ENCODE data around the gene VPS13D. TPM values are rescaled to one million over a fixed set of nuclear protein-coding genes. Genes with fewer than 3 reads are reported as not detected.

Gene VPS13D
- polyA plus RNA-seq, 3 donors = 3.6 to 20.2 (median 5.1) TPM

DNA sequence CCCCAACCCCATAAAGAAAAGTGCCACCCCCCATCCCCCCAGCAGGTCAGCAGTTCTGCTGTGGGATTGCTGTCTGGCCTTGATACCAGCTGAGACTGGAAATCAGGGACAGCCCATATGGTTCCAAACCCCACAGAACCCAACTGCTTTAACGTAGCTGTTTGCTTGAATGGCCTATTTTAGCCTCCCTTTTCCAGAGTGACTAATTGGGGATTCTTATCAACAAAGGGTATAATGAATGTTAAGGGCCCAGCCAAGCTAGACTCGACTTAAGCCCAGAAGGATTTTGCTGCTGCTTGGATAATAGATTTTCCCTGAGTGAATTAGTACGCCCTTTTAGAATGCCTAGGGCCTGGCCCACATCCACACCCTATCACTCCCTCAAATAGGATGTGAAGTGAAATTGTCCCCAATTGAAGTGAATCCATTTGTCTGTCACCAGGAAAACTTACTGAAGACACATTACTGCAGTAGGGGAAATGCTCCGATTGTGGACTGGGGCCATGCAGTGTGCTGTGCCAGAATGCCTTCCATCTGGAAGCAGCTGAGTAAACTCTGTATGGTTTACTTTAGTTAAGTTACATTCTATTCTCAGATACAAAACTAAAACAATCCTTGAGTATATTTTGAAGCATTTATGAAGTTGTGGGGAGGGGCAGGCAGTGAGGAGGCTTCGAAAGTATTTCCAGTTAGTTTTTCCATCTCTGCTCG is 231.2 kb downstream of the VPS13D start:
- TF ChIP-seq, protein P1, sequence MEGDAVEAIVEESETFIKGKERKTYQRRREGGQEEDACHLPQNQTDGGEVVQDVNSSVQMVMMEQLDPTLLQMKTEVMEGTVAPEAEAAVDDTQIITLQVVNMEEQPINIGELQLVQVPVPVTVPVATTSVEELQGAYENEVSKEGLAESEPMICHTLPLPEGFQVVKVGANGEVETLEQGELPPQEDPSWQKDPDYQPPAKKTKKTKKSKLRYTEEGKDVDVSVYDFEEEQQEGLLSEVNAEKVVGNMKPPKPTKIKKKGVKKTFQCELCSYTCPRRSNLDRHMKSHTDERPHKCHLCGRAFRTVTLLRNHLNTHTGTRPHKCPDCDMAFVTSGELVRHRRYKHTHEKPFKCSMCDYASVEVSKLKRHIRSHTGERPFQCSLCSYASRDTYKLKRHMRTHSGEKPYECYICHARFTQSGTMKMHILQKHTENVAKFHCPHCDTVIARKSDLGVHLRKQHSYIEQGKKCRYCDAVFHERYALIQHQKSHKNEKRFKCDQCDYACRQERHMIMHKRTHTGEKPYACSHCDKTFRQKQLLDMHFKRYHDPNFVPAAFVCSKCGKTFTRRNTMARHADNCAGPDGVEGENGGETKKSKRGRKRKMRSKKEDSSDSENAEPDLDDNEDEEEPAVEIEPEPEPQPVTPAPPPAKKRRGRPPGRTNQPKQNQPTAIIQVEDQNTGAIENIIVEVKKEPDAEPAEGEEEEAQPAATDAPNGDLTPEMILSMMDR (IDR thresholded peaks at IDR 0.05) = no peak
- Mint-ChIP-seq H3K36me3 (peaks cover 86 to 96% of the 10 kb centered on the region in 2 donors), H3K9me3 (no peaks in the 10 kb centered on the region), H3K4me3 (no peak overlapping the region), H3K27ac (peak overlapping the region in 1 of 7 donors; percentile 12), H3K4me1 (no peaks in the 10 kb centered on the region), H3K27me3 (ENCODE audit: low read depth in 3 of 3) (no peaks in the 10 kb centered on the region)
- Histone ChIP-seq H3K9me3 (replicated peaks in 1 of 2; ENCODE audit: control insufficient read depth in 1 of 2, insufficient read depth in 1 of 2, low read length in 2 of 2) (no peaks in the 10 kb centered on the region), H4K20me1 (ENCODE audit: insufficient read depth, low read length) (no peaks in the 10 kb centered on the region), H3K79me2 (ENCODE audit: insufficient read depth, low read length) (no peaks in the 10 kb centered on the region), H3K4me1 (ENCODE audit: control insufficient read depth in 1 of 2, insufficient read depth in 2 of 2, low read length in 2 of 2) (no peaks in the 10 kb centered on the region), H2AFZ (ENCODE audit: insufficient read depth, low read depth, low read length, poor library complexity, severe bottlenecking) (no peak overlapping the region), H3K9ac (ENCODE audit: insufficient read depth, low read length, poor library complexity, severe bottlenecking) (no peak overlapping the region), H3K36me3 (replicated peaks in 1 of 2; ENCODE audit: control insufficient read depth in 1 of 2, insufficient read depth in 2 of 2, low read length in 2 of 2) (peaks cover 64 to 98% of the 10 kb centered on the region in 2 donors), H3K27me3 (ENCODE audit: control insufficient read depth in 2 of 2, insufficient read depth in 2 of 2, low read length in 2 of 2) (no peaks in the 10 kb centered on the region), H3K27ac (ENCODE audit: low read depth in 1 of 2, low read length in 2 of 2) (no peak overlapping the region), H3K4me2 (replicated peaks; ENCODE audit: extremely low read depth, low read length, poor library complexity, severe bottlenecking) (no peak overlapping the region), H3K4me3 (replicated peaks in 1 of 3; ENCODE audit: low read depth in 2 of 3, low read length in 3 of 3) (no peak overlapping the region)
- DNase-seq = no peak
- intact Hi-C loops (cut with micrococcal nuclease) = no loop called here
- WGBS (ENCODE audit: insufficient coverage) = no CpG with 5 or more reads among the region's 6 CpGs

GRCh38 chr1:12461754-12462153 is 231.9 kb downstream of the VPS13D start:
- Histone ChIP-seq H3K9me3 (replicated peaks in 1 of 2; ENCODE audit: control insufficient read depth in 1 of 2, insufficient read depth in 1 of 2, low read length in 2 of 2) (no peaks in the 10 kb centered on the region), H3K4me1 (ENCODE audit: control insufficient read depth in 1 of 2, insufficient read depth in 2 of 2, low read length in 2 of 2) (no peaks in the 10 kb centered on the region), H3K79me2 (ENCODE audit: insufficient read depth, low read length) (no peaks in the 10 kb centered on the region), H3K27ac (ENCODE audit: low read depth in 1 of 2, low read length in 2 of 2) (no peak overlapping the region), H3K9ac (ENCODE audit: insufficient read depth, low read length, poor library complexity, severe bottlenecking) (no peak overlapping the region), H4K20me1 (ENCODE audit: insufficient read depth, low read length) (no peaks in the 10 kb centered on the region), H3K27me3 (ENCODE audit: control insufficient read depth in 2 of 2, insufficient read depth in 2 of 2, low read length in 2 of 2) (no peaks in the 10 kb centered on the region), H2AFZ (ENCODE audit: insufficient read depth, low read depth, low read length, poor library complexity, severe bottlenecking) (no peak overlapping the region), H3K4me3 (replicated peaks in 1 of 3; ENCODE audit: low read depth in 2 of 3, low read length in 3 of 3) (no peak overlapping the region), H3K36me3 (replicated peaks in 1 of 2; ENCODE audit: control insufficient read depth in 1 of 2, insufficient read depth in 2 of 2, low read length in 2 of 2) (peaks cover 61 to 98% of the 10 kb centered on the region in 2 donors), H3K4me2 (replicated peaks; ENCODE audit: extremely low read depth, low read length, poor library complexity, severe bottlenecking) (no peak overlapping the region)
- no peak for DNase-seq
- Mint-ChIP-seq H3K4me3 (no peak overlapping the region), H3K4me1 (no peaks in the 10 kb centered on the region), H3K9me3 (no peaks in the 10 kb centered on the region), H3K27ac (no peak overlapping the region), H3K36me3 (peaks cover 83 to 93% of the 10 kb centered on the region in 2 donors), H3K27me3 (ENCODE audit: low read depth in 3 of 3) (no peaks in the 10 kb centered on the region)
- TF ChIP-seq, protein P1 (IDR thresholded peaks at IDR 0.05) = no peak
- 100% methylated on average over 2 of the region's 2 CpGs for WGBS (ENCODE audit: insufficient coverage)
- intact Hi-C loops (cut with micrococcal nuclease) = no loop called here

Data from CD14-positive monocyte (primary cell).